Measurements from ENCODE around the gene SH3TC1. TPM values are rescaled to one million over a fixed set of nuclear protein-coding genes. Genes with fewer than 3 reads are reported as not detected.

The SH3TC1 gene
- total and polyA plus RNA-seq, 2 donors from 2014 or later, result 43.1 to 127 TPM

- H3K9me3 ChIP-seq (ENCODE audit: control insufficient read depth in 2 of 3, insufficient read depth in 1 of 3, low read length in 3 of 3), result no peaks in the 10 kb centered on the region
- no peak overlapping the region for H3K27ac ChIP-seq (ENCODE audit: low read depth in 2 of 2, low read length in 2 of 2)
- no peak for FAIRE-seq
- H3K4me3 ChIP-seq (ENCODE audit: low read length in 3 of 3), result no peak overlapping the region
- no peaks in the 10 kb centered on the region for H3K36me3 ChIP-seq (ENCODE audit: control insufficient read depth in 2 of 3, insufficient read depth in 3 of 3, low read length in 3 of 3)
- intact Hi-C loops (cut with DNase I), result no loop called here
- peaks cover 0 to 8% (median 0%) of the 10 kb centered on the region in 3 donors for H3K4me1 ChIP-seq (ENCODE audit: control insufficient read depth in 2 of 3, insufficient read depth in 2 of 3, low read depth in 1 of 3, low read length in 3 of 3)
- H3K9ac ChIP-seq (ENCODE audit: low read length in 3 of 3), result no peak overlapping the region
- DNase-seq, result peak in 4 of 5 donors; percentile 33 to 80 (median 64)
- no peak for TF ChIP-seq CTCF (IDR thresholded peaks at IDR 0.05; ENCODE audit: borderline replicate concordance, extremely low read depth, insufficient read depth)
- H3K27me3 ChIP-seq (ENCODE audit: control insufficient read depth, insufficient read depth, low read length), result no peaks in the 10 kb centered on the region
These were observed 79.6 kb downstream of the SH3TC1 start for GRCh38 chr4:8278421-8279287.

GRCh38 chr4:8279321-8280157, 80.4 kb downstream of the SH3TC1 start:
- FAIRE-seq (no peak), DNase-seq (peak in 3 of 5 donors; percentile 38 to 63 (median 46))
- Histone ChIP-seq H3K36me3 (ENCODE audit: control insufficient read depth in 2 of 3, insufficient read depth in 3 of 3, low read length in 3 of 3) (no peaks in the 10 kb centered on the region), H3K27me3 (ENCODE audit: control insufficient read depth, insufficient read depth, low read length) (no peaks in the 10 kb centered on the region), H3K9ac (ENCODE audit: low read length in 3 of 3) (no peak overlapping the region), H3K27ac (ENCODE audit: low read depth in 2 of 2, low read length in 2 of 2) (no peak overlapping the region), H3K4me3 (ENCODE audit: low read length in 3 of 3) (no peak overlapping the region), H3K9me3 (ENCODE audit: control insufficient read depth in 2 of 3, insufficient read depth in 1 of 3, low read length in 3 of 3) (no peaks in the 10 kb centered on the region), H3K4me1 (ENCODE audit: control insufficient read depth in 2 of 3, insufficient read depth in 2 of 3, low read depth in 1 of 3, low read length in 3 of 3) (peaks cover 0 to 4% (median 0%) of the 10 kb centered on the region in 3 donors)
- no peak for TF ChIP-seq CTCF (IDR thresholded peaks at IDR 0.05; ENCODE audit: borderline replicate concordance, extremely low read depth, insufficient read depth)
- intact Hi-C loops (cut with DNase I), result no loop called here

- peaks cover 0 to 2% (median 0%) of the 10 kb centered on the region in 3 donors for H3K4me1 ChIP-seq (ENCODE audit: control insufficient read depth in 2 of 3, insufficient read depth in 2 of 3, low read depth in 1 of 3, low read length in 3 of 3)
- H3K36me3 ChIP-seq (ENCODE audit: control insufficient read depth in 2 of 3, insufficient read depth in 3 of 3, low read length in 3 of 3), result no peaks in the 10 kb centered on the region
- no peak overlapping the region for H3K27ac ChIP-seq (ENCODE audit: low read depth in 2 of 2, low read length in 2 of 2)
- no peak overlapping the region for H3K9ac ChIP-seq (ENCODE audit: low read length in 3 of 3)
- DNase-seq, result peak in 2 of 5 donors; percentile 41 to 68
- intact Hi-C loops (cut with DNase I), result no loop called here
- H3K9me3 ChIP-seq (ENCODE audit: control insufficient read depth in 2 of 3, insufficient read depth in 1 of 3, low read length in 3 of 3), result no peaks in the 10 kb centered on the region
- H3K27me3 ChIP-seq (ENCODE audit: control insufficient read depth, insufficient read depth, low read length), result no peaks in the 10 kb centered on the region
- H3K4me3 ChIP-seq (ENCODE audit: low read length in 3 of 3), result no peak overlapping the region
- FAIRE-seq, result no peak
- no peak for TF ChIP-seq CTCF (IDR thresholded peaks at IDR 0.05; ENCODE audit: borderline replicate concordance, extremely low read depth, insufficient read depth)
These were observed 81.2 kb downstream of the SH3TC1 start for GRCh38 chr4:8280158-8280875.
